NCI-H128 (cell line): ENCODE results near the gene EEF1B2.
"Not testable (repeated sequence)": the region's sequence is repeated elsewhere in the genome, so short reads cannot be mapped to it uniquely, and the experiment has no call there.

Experiments
- DNase-seq: peaks from one replicate; lab custom pipeline; 2025; ENCODE audit not compliant: unreplicated experiment; lab: John Stamatoyannopoulos, UW

EEF1B2 gene

DNA sequence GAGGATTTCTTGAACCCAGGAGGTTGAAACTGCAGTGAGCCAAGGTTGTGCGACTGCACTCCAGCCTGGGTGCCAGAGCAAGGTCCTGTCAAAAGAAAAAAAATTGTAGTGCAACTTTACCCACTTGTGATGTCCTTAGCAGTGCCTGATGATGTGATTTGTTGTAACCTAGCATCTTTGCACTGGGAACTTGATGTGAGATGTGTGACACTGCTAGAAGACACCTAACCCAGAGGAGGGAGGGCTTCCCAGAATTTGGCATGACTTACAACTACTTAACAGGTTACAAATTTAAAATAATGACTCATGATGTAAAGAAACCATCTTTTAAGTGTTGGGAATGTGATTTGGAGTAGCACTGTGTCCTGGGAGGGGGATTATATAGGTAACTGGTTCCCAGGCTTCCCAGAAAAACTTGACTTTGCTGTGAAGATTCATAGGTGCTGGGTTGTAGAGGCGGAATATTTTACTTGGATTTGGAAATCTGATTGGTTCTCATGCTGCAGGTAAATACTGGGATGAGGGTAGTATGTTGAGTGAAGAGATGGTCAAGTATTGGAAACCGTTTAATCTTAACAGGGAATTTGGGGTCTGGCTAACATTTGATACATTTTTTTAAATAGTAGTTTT lies 3.7 kb downstream of the EEF1B2 start:
- DNase-seq, result no peak

DNA sequence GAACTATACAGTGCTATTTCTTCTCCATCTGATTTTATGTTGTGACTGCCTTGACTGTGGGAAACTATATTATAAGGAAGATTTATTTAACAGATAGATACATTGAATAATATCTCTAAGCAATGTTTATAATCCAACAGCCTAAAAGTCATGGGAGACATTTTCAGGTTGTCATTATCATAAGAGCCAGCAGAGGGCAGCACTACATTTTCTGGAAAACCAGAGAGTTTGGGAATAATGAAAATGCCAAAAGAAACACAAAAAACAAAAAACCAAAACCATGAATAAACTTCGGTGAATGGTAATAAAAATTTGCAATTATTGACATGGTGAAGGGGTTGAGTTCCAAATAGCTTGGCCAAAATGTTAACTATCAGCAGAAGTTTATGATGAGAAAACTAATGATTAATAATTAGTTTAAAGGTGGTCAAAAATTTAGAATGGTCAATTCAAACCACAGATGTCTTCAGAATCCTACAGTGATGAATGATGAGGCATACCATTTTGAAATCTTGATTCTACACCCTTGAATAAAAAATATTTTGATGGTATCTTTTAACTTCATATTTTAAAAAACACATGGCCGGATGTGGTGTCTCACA lies 4.7 kb downstream of the EEF1B2 start:
- DNase-seq, result peak; percentile 2

DNA sequence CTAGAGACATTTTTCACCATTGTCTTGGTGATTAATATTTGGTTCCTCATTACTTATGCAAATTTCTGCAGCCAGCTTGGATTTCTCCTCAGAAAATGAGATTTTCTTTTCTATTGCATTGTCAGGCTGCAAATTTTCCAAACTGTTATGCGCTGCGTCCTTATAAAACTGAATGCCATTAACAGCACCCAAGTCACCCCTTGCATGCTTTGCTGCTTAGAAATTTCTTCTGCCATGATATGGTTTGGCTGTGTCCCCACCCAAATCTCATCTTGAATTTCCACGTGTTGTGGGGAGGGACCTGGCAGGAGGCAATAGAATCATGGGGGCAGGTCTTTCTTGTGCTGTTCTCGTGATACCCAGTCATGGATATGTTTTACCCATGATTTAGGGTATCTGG lies 8.5 kb downstream of the EEF1B2 start:
- DNase-seq, result not testable (repeated sequence)

DNA sequence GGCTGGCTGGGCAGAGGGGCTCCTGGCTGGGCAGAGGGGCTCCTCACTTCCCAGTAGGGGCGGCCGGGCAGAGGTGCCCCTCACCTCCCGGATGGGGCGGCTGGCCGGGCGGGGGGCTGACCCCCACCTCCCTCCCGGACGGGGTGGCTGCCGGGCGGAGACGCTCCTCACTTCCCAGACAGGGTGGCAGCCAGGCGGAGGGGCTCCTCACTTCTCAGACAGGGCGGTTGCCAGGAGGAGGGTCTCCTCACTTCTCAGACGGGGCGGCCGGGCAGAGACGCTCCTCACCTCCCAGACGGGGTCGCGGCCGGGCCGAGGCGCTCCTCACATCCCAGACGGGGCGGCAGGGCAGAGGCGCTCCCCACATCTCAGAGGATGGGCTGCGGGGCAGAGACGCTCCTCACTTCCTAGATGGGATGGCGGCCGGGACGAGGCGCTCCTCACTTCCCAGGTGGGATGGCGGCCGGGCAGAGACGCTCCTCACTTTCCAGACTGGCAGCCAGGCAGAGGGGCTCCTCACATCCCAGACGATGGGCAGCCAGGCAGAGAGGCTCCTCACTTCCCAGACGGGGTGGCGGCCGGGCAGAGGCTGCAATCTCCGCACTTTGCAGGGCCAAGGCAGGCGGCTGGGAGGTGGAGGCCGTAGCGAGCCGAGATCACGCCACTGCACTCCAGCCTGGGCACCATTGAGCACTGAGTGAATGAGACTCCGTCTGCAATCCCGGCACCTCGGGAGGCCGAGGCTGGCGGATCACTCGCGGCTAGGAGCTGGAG lies 12.1 kb downstream of the EEF1B2 start:
- DNase-seq, result not testable (repeated sequence)

DNA sequence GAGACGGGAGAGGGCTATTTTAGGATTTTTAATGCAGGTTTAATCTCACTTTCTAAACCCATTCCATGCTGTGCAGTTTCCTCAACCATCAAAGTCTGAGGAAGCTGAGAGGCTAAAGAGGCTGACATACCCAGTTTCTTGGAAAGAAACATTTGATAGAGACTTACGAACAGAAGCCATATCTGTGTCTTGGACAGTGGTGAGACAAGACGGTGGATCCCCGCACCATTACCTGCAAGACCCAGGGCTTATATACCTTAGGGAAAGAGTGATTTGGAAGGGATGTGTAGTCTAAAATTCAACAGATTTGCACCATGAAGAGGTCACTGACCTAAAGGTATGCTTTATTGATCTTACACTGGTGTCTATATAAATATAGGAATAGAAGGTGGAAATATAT lies 13.5 kb downstream of the EEF1B2 start:
- no peak for DNase-seq

DNA sequence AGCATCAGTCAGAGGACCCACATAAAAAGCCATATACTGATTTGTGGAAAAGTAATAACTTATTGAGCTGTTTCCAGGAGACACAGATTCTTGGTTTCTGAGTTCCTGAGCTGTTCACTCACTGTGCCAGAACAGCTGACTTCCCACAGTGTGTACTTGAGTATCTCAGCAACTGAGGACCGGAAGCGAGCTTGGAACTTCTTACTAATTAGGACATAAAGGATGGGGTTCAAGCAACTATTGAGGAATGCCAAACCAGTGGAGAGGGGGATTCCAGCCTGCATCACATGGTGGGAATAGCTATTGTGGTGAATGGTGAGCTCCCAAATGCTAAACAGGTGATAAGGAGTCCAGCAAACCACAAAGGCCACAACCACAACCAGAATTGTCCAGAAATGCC lies 16.4 kb downstream of the EEF1B2 start:
- no peak for DNase-seq

DNA sequence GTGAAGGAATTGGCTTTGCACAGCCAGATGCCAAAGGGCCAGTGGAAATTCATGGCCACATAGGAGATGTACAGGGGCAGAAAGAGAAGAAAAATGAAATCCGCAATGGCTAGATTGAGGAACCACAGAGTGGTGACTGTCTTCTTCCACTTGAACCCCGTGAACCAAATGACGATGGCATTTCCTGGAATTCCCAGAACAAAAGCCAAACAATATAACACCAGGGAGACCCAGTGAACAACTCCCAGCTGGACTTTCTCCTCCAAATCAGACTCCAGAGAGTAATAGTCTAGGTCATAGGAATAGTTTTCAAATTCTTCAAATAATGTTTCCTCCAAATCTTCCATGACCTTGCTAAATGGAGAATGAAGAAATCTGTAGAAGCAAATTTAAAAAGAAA lies 17.2 kb downstream of the EEF1B2 start:
- DNase-seq, result no peak

DNA sequence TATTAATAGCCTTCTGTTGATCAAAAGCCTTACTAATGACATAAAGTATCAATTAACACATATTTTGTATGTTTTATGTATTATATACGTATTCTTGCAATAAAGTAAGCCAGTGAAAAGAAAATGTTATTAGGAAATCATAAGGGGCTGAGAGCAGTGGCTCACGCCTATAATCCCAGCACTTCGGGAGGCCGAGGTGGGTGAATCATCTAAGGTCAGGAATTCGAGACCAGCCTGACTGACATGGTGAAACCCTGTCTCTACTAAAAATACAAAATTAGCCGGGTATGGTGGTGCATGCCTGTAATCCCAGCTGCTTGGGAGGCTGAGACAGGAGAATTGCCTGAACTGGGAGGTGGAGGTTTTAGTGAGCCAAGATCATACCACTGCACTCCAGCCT lies 21.8 kb downstream of the EEF1B2 start:
- DNase-seq, result not testable (repeated sequence)

DNA sequence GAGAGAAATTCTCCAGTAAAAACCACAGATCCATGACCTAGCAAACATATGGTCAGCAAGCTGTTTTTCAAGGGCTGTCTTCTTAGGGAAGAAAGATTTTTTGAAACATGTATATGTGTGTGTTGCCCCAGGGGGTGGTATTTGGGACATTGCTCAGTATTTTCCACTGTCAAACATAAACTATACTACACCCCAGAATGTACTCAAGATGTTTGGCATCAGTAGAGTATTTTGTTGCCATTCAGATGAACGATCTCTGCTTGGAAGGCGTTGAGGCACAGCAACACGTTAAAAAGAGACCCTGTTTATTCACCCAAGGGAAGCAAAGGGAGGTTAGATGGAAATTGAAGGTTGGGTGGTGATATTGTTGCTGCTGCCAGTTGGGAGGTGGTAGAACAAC lies 30.0 kb downstream of the EEF1B2 start:
- no peak for DNase-seq

DNA sequence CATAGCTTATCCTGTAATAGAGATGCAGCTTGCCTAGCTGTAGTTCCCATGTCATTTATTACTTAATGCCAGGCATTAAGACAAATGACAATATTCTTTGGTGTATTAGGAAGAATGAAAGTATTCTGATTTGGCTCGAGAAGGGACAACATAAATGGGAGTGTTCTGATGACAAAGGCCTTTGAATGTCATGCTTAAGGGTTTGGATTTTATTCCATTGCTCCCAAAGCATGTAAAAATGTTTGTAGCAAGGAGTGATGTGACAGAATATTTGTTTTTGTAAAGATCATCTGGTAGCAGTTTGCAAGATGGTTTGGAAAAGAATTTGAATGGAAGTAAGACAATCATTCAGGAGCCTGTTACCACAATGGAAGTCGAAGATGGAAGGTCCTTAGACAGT lies 30.4 kb downstream of the EEF1B2 start:
- no peak for DNase-seq

DNA sequence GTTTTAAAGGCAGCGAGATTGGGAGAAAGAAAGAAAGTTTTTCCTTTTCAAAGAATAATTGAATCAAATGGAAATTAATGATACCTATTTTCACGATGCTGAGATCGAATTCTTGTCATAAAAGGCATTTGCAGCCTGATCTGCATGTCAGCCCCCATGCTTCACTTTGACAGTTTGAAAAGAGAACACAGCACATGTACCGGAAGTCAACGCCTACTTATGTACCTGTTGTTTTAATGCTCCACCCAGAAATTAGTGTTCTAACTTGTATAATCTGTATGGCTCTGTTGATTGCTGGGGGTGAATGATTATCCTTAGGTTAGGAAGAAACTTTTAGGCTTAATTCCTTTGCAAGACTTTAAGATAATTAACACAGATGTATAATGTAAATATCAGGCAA lies 31.0 kb downstream of the EEF1B2 start:
- no peak for DNase-seq

DNA sequence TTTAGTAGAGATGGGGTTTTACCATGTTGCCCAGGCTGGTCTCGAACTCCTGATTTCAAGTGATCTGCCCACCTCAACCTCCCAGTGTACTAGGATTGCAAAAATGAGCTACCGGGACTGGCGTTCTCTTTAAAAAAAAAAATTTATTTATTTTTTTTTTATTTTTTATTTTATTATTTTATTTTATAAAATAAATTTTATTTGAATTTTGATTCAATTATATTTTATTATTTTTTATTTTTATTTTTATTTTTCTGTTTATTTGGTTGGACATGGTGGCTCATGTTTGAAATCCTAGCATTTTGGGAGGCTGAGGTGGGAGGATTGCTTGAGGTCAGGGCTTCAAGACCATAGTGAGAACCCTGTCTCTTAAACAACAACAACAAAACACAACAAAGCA lies 32.5 kb downstream of the EEF1B2 start:
- DNase-seq, result no peak

DNA sequence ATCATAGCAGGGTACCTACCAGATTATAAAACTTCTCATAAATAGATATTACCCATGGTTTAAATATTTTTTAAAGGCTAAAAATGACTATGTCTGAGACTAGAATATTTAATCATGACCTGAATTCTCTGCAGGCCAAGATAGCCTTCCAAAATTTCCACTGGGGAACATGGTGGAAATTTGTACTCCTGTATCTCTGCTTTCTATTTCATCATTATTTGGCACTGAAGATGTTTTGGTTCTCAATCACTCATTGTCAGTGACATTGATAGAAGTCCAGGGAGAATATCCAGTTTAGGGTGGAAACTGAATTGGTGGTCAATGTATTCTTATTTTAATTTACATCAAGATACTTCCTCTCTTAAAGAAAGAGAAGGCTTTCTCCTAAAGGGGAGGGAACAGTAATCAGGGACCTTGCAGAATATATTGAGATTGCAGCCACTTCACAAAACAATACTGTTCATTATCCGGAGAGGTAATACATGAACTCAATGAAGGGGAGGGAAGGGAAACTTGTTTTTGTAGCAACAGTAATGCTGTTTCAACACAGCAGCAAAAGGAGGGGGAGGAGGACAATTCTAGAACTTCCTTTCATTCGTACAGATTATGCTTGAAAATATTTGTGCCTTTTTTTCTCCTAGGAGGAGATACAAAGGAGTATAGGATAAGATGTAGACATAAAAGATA lies 34.1 kb downstream of the EEF1B2 start:
- no peak for DNase-seq

DNA sequence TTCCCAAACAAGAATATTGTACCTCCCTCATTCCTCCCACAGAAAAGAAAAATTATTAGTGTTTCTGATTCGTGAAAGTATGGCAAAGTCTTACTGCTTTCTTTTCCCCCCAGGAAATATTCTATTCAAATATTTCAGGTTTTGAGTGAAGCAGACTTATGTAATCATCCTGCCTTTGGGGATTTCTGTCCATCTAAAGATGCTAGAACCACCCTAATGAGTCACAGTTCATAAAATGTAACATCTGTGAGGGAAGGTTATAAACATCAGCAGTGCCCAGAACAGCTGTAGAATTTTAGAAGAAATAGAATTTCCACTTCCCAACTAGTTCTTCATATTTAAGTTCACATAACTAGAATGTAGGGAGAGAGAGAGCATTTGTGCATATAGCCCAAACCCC lies 39.0 kb downstream of the EEF1B2 start:
- no peak for DNase-seq

DNA sequence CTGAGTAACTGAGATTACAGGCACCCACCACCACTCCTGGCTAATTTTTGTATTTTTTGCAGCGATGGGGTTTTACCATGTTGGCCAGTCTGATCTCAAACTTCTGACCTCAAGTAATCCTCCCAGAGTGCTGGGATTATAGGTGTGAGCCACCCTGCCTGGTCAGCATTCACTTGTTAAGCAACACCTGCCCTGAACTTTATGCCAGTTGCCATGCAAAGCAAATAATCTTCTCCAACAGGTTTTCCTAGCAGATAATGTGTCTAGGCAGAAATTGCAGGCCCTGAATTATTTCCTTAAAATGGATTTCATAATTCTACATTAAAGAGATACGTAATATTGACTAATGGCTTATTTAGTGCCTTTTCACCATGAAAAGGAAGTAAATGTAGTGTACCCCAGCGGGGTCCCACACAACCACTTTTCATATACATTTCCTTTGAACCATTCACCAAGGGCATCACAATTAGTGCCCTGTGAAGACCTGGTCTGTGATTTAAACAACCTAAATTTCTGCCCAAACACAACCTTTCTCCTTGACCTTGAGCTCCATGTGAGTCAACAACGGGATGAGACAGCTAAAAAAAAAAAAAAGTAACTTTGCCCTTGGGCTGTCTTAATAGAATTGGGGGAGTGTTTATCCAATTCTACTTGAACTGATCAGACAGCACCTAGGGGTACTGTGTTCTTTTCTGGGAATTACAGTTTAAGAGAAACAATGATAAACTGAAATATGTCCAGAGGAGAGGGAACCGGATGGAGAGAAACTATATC lies 41.6 kb downstream of the EEF1B2 start:
- DNase-seq, result no peak

DNA sequence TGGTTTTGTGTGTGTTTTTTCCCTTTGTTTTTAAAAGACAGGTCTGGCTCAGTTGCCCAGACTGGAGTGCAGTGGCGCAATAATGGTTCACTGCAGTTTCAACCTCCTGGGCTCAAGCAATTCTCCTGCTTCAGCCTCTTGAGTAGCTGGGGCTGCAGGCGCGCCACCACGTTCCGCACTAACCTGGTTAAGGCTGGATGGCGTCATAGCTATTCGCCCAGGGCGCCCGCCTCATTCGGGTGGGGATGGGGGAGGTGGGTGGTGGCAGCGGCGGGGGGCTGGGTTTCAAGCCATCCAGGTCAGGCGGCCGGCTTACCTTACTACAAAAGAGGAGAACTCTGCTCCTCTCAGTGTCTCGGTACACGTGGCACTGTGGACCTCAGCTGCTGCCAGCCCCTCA lies 42.8 kb downstream of the EEF1B2 start:
- DNase-seq, result no peak

DNA sequence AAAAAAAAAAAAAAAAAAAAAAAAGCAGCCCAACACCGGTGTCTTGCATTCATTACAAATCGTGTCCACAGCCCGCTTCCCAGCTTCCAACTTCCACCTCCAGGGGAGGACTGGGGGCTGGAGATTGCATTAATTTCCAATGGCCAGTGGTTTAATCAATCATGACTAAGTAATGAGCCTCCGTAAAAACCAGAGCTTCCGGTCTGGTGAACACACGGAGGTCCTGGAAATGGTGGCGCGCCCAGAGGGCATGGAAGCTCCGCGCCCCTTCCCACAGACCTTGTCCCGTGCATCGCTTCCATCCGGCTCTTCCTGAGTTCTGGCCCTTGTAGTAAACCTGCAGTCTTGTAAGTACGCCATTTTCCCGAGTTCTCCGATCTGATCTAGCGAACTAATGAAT lies 43.6 kb downstream of the EEF1B2 start:
- no peak for DNase-seq

DNA sequence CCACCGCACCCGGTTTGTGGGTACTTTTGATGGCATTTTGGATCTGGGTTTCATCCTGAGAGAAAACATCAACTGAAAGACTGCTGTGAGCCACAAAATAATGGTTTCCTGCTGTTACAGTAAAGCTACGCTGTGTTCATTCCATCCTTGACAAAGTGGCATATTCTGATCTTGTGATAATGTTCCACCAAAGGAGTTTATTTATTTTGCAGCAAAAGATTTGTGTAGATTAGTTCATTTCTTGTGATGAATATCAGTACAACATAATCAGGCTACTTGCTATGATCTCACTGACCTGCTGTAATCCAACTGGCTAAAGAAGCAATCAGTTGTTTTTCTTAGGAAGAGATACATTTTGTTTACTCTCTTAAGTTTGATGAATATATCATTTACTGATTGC lies 45.0 kb downstream of the EEF1B2 start:
- DNase-seq, result no peak

DNA sequence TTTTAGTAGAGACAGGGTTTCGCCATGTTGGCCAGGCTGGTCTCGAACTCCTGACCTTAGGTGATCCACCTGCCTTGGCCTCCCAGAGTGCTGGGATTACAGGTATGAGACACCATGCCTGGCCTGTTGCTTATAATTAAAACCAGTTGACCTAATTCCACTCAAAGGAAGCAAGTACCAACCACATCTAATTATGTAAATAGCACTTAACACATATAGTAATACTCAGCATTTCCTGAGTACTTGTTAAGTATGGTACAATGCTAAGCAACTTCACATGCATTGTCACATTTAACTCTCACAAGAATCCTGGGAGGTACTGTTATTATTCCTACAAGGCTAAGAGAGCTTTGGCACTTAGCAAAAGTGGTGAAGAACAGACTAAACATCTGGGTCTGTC lies 47.6 kb downstream of the EEF1B2 start:
- DNase-seq, result not testable (repeated sequence)

DNA sequence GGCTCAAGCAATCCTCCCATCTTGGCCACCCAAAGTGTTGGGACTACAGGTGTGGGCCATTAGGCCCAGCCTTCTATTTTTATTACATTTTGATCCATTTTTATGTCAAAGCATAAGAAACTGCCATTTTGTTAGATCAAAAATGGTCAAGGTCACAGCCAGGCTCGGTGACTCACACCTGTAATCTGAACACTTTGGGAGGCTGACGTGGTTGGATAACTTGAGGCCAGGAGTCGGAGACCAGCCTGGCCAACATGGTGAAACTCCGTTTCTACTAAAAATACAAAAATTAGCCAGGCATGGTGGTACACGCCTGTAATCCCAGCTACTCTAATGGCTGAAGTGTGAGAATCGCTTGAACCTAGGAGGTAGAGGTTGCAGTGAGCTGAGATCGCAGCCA lies 49.2 kb downstream of the EEF1B2 start:
- DNase-seq, result no peak

DNA sequence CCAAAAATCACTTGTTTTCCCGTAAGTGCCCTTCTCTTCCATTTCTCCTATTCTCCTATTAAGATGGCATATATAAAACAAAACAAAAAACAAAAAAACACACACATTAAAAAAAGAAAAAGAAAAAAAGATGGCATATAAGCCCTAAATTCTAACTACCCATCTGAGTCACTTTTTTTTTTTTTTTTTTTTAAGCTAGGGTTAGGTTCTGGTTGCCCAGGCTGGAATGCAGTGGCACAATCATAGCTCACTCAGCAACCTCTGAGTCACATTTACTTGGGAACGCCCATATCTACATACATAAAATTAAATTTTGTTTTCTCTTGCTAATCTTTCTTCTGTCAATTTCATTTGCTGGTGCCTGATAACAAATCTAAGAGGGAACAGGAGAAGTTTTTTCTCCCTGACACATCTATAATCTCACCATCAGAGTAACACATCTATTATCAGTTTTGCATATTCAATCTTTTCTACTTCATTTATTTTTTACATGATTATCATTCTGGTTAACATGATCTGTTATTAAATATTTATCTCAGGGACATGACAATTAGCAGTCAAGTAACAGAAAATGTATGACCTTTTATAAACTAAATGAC lies 52.1 kb downstream of the EEF1B2 start:
- DNase-seq, result no peak
